Loucy (cell line): ENCODE data around the gene INTS14.

Experiments
- CTCF ChIP-seq: fragments of 200-600 bp; sonication (generic); conservative IDR thresholded peaks from 2 replicates; pipeline ENCODE4 v1.5.1; 2014; ENCODE audit warnings: mild to moderate bottlenecking, antibody characterized with exemption, low read length
- EZH2phosphoT487 ChIP-seq: fragments of 200-600 bp; IDR thresholded peaks from 2 replicates; pipeline ENCODE4 v1.6.1; 2018; ENCODE audit warnings: antibody characterized with exemption, mild to moderate bottlenecking, moderate library complexity, borderline replicate concordance

DNA sequence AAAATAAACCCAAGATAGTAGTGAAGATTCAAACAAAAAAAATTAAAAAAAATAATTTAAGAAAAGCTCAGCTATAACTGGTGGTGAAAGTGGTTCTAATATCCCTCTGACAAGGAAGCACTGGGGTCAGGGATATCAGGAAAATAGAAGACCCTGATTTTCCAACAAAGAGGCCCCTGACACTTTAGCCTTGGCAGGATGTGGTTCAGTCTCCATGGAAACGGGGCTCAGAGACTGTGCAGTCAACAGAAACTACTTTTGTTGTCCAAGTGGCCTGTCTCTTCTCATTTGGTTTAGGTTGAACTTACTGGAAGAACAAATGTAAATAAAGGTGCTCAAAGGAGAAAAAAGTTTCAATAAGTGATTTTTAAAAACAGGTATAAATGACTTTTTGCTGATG, 27.2 kb downstream of the INTS14 start:
- no peak for TF ChIP-seq EZH2phosphoT487
- TF ChIP-seq CTCF: no peak
